Measurements from ENCODE around the gene DDX10.

DNA sequence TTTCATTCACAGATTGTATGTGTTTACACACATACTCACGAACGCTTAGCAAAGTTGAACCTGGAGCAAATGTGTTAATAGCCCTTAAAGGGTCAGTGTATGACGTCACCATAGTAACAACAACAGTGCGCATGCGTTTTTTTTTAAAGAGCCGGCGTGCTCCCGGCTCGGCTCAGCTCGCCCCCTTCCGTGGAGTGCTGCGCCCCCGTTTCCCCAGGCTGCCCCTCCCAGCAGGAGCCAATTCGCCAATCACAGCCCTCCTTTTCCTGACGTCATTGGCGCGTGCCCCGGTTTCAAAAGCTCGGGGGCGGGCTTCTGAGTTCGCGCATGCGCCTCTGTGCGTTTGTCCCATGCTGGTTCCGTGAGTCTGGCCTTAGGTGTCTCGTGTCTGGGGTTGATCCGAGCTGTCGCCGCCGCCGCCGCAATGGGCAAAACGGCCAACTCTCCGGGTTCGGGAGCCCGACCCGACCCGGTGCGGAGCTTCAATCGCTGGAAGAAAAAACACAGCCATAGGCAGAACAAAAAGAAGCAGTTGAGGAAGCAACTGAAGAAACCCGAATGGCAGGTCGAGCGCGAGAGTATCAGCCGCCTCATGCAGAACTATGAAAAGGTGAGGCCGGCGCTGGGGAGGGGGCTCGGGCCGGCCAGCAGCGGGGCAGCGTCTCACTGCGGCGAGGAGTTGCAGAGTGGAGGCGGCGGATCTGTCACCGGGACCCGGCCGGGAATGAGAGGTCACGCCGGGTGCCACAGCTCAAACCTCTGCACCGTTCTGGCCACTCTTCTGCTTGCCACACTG, at the start of gene DDX10:
- peak; percentile 30 for TF ChIP-seq YY1 (IDR thresholded peaks at IDR 0.05)
- no peak for TF ChIP-seq CTCF (IDR thresholded peaks at IDR 0.05; ENCODE audit: low read depth, low read length, missing input control)
- TF ChIP-seq TAF1 (conservative IDR thresholded peaks at IDR 0.05) = no peak
- TF ChIP-seq REST (IDR thresholded peaks at IDR 0.05) = no peak
- TF ChIP-seq HNF4G (IDR thresholded peaks at IDR 0.05) = no peak
- peak; percentile 25 to 29 for TF ChIP-seq RAD21 (IDR thresholded peaks at IDR 0.05)
- TF ChIP-seq, protein P1, sequence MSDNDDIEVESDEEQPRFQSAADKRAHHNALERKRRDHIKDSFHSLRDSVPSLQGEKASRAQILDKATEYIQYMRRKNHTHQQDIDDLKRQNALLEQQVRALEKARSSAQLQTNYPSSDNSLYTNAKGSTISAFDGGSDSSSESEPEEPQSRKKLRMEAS (IDR thresholded peaks at IDR 0.05) = peak; percentile 93
- peak; percentile 33 for TF ChIP-seq FOXA2 (IDR thresholded peaks at IDR 0.05)
